ENCODE data around the gene WARS2.

- TF ChIP-seq CTCF (conservative IDR thresholded peaks at IDR 0.05): 0 out of 2 replicates have a peak, but pooled peaks have one; percentile 4
- no peak for TF ChIP-seq EZH2 (IDR thresholded peaks at IDR 0.05; ENCODE audit: low read depth)
These were observed 138.3 kb downstream of the WARS2 start for GRCh38 chr1:119002028-119002686.

All from PC-9 (cell line).